Anterior cingulate cortex (tissue), 58 donors: ENCODE results near the gene DENND1A.

Experiments used
- DNase-seq, 58 donors: peaks; one replicate each; lab custom pipeline; 2025; lab: John Stamatoyannopoulos, UW

DENND1A gene

GRCh38 chr9:123662057-123662776, 267.7 kb downstream of the DENND1A start:
- DNase-seq, result no peak

- no peak for DNase-seq
Observed at GRCh38 chr9:123660691-123661466, 269.0 kb downstream of the DENND1A start.

DNA sequence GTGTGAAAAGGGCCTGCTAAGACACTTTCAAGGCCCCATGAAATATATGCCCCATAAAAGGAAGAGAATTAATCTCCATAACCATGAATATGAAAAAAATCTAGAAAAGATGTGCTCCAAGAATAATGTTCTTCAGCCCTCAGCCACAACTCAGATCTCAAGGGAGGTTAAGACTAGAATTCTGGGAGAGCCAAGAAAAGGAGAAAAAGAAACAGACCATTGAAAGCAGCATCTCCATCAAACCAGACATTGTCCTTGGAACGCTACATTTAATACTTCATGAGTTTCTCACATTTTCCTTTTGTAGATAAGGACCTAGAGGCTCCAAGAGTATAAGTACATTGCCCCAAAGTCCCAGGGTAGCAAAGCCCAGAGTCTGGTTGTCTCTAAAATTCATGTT, 270.6 kb downstream of the DENND1A start:
- no peak for DNase-seq

DNA sequence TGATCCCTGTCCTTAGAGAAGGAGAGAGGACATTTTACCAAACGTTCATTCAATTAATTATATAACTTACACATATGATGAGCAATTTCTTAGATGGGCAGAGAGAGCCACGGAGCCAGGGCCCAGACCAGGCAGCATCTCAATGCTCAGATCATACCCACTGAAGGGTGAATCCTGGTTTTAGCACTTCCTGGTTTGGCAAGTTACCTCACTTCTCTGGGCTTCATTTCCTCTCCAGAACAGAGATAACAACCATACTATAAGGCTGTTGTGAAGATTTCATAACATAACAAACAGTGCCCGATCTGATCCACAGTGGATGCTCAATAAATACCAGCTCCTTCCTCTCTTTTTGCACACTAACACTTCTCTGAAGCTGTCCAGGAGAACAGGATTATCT, 271.1 kb downstream of the DENND1A start:
- DNase-seq, result no peak

DNA sequence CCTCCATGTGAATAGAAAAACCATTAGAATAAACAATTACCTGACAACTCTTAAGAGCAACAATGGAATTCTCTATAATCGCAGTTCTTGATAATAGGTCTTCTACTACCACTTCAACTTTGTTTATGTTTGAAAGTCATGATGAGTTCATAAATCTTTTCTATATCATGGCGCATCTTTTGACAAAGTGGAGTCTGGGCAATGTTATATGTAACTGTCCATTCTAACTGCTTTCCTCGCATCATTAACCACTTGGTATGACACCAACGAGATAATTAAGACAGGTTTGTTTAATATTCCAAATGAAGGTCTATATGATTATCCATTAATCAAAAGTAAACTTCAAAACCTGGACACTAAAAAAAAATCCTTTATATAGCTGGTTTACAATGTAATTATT, 272.0 kb downstream of the DENND1A start:
- no peak for DNase-seq

DNA sequence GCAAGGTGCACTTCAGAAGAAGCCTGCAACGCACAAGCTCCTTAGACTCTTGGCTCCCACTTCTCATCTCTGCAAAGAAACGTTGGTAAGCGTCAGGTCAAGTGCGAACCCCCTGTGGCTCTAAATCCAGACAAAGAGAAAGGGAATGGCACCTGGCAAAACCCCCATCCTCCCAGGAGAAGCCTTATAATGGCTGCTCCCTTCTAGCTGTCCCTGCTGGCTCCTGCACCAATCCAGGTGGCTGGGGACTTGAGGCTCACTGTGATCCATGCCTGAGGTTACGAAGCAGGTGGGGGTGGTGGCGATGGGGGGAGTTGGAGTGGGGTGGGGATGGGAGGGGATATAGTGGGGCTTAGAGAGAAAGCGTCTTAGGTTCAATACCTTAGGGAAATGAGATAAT, 272.8 kb downstream of the DENND1A start:
- DNase-seq, result no peak

DNA sequence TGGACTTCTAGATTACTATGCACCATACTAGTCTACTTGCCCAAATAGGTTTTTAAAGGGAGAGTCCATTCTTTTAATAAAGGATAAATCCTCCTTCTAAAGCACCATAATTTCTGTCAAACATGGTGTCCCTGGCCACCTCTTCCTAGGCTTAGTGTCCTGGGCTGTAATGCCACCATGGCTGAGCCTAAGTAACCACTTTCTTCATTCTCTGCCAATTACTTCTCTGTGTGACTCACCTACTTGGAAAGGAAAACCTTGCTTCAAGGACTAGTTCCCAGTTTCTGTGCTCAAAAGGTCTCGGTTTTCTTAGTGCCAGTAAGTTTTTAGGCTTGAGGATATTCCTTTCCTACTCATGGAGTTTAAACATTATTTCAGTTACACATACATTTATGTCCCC, 273.4 kb downstream of the DENND1A start:
- DNase-seq, result no peak

DNA sequence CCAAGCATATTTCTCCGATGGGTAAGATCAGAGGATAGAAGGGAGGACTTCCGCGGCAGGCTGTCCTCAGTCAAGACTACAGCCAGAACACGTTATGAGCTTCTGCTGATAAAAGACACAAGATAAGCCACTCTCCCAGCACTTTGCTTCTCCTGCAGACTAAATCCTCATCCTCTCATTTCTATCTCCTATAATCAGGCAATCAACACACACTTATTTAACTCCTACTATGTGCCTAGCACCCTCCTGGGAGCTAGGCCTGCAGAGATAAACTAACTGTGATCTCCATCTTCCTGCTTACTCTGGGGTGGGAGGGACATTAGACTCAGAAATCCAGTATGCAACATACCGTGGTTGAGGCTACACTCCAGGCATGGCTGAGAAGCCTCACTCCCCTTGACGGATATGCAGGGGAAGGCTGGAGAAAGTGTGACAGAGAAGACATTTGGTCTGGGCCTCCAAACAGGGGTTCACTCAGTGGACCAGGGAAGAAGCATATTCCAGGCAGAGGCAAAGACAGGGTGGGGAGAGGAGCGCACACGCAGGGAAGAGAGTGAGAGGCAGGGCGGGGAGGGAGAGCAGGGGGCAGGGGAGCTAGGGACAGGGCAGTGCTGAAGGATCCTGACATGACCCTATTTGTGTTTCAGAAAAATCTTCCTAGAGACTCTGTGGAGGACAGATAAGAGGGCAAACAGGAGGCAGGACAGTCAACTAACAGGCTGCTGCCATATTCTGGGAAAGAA, 274.1 kb downstream of the DENND1A start:
- DNase-seq, result no peak

DNA sequence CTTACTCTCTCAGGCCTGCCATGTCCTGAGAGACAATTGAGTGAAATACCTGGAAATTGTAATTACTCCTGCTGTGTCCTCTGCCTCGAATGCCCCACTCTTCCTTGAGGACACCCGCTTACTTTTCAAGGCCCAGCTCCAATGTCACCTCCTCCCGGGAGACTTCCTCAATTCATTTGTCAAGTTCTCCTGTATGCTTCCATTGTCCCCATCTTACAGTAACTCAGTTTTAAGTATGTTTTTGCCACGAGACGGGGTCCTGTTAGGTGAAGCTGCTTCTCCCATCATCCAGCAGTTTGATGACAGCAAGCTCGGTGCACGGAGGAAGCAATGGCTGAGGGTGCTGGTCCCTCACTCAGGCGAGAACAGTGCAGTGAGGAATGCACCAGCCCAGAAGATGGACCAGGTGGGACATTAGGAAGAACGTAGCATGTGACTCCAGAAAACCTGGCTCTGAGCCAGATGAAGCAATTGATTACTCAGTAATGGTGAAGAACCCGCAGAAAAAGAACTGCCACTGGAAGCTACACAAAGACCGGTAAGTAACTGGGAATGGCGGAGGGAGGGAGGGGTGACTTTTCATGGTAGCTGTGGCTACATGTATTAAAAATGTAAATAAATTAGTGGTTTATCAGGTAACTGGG, 274.8 kb downstream of the DENND1A start:
- DNase-seq, result no peak

DNA sequence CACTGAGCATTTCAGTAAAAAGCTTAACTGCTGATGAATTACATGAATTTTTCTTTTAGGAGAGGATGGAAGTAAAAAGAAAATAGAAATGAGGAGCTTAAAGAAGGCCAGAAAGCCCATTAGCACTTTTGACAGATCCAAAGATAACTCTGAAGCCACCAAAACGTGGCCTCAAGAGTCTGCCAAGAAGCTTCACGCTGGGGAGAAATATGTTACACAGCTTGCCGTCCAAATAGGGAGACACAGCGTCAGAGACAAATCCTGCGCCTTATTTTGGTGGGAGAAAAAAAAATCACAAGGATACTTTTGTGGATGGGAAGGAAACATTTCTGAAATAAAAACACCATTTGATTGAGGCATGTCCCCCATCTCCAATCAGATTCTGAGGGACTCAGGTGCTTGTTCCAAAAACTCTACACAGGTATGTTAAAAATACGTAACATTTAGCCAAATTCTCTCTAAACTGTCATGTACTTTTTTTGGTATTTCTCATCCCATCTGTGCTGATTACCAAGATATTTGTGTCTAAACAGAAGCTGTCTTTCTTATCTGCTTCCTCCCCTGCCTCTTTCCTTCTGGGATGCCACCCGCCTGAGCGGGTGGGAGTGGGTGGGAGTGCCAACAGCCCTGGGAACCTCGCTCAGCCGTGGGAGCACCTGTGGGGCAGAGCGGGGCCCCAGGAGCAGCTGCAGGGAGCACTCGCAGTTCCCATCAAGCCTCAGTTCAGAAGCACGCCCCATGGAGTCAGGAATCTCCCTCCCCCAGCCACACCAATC, 275.5 kb downstream of the DENND1A start:
- DNase-seq, result peak in 8 of 58 donors; percentile 8 to 53 (median 16)

DNA sequence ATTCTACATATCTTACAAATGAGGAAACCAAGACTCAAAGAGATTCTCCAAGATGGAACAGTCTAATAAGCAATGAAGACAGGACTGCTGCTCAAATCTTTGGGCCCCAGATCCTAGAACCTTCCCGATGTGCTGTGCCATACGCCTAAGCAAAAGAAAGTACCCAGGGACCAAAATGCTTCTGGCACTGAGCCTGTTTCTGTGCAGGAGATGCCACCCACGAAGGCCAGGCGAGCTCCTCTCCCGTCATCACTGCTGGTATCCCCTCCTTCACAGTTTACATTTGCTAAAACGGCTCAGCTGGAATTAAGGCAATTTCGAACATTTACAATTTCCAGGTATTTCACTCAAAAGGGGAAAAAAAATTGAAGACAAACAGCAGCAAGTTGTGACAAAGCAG, 277.5 kb downstream of the DENND1A start:
- peak in 7 of 58 donors; percentile 4 to 35 (median 15) for DNase-seq

- no peak for DNase-seq
Observed at GRCh38 chr9:123651871-123652270, 278.1 kb downstream of the DENND1A start.

- DNase-seq, result no peak
Observed at GRCh38 chr9:123651273-123651672, 278.7 kb downstream of the DENND1A start.

DNA sequence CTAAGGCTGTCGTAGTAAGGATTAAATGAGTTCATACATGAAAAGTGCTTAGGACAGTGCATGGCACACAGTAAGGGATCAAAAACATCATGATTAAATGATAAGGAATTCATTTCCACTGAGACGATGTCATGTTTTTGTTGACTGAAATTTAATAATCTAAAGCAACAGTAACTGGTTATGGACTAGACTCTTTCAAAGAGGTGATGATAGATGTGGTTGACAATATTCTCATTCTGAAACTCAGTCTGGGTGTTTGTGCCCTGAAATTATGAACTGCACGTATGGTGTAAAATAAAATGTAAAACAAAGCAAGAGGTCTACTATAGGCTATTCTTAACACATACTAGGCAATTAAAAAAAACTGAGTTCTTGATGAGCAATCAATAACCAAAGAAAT, 280.0 kb downstream of the DENND1A start:
- no peak for DNase-seq

- DNase-seq, result no peak
Observed at GRCh38 chr9:123647145-123647544, 282.8 kb downstream of the DENND1A start.

GRCh38 chr9:123645762-123646161, 284.2 kb downstream of the DENND1A start:
- DNase-seq, result no peak

- DNase-seq, result no peak
Observed at GRCh38 chr9:123645126-123645525, 284.8 kb downstream of the DENND1A start.

- DNase-seq, result no peak
Observed at GRCh38 chr9:123643518-123643917, 286.4 kb downstream of the DENND1A start.

DNA sequence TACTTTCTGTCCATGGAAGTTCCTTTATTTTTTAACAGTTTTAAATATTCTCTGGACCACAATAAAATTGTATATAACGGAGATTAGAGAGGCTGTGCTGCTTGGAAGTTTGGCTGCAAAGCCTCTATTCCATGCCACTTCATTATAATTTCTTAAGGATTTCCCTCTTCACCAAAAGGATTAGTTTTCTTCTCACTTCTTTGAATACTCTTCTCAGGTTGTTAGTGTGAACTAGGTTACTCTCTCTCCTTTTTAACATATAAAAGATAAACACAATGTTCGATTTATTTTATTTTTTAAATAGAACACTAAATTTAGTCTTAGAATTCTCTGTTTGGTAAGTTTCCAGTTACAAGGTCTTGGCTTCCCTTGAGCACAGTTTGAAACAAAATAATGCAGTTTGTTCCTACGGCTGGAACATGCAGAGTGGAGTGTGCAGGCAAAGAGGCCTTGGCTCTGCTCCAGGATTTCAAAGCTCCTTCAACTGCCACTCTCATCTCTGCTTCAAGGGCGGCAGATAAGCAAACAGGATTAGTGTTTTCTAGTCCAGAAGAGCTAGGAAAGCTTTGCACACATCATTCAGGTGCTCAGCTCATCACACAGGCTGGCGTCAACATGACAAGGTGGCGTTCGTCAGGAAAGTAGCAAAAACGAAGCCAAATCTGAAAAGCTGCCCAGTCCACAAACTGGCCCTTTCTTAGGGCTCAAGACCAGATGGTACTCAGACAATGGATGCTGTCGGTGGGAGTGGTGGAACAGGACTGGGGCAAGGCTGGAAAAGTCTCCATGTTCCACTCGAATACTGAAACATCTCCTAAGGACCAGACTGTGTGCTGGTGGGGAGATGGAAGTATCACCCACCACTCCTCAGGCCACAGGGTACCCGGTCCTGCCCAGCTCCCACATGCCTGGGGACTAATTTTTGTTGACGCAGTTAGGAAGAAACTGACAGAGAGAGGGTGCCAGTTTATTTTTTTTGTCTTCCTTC, 287.3 kb downstream of the DENND1A start:
- peak in 48 of 58 donors; percentile 5 to 80 (median 41) for DNase-seq
